ENCODE measurements around the gene BAG5.

BAG5 gene

GRCh38 chr14:103508521-103509329, 53.7 kb downstream of the BAG5 start:
- DNase-seq (ENCODE audit: low spot score) = no peak

- no peak for DNase-seq (ENCODE audit: low spot score)
Observed at GRCh38 chr14:103507751-103508150, 54.7 kb downstream of the BAG5 start.

Data from kidney tubule cell (primary cell).